DMS 273 (cell line): Measurements from ENCODE around the gene PARK7.

Experiments used
- DNase-seq: peaks from one replicate; lab custom pipeline; 2025; ENCODE audit not compliant: unreplicated experiment; lab: John Stamatoyannopoulos, UW

Gene PARK7

DNA sequence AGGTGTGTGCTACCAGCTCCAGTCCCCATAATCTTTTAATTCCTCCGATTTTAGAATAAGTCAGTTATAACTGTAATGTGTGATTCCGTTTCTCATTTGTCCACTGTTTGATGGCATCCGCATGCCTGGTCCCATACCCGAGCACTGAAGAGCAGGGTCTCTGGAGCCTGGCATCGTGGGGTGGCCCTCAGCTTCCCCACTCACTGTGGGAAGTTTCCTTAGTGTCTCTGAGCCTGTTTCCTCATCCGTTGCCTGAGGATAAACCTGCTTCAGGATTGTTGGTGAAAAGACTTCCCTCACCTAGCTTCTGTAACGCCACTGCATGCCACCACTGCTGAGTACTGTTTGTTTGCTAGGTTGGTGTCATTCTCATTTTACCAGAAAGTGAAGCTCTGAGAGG, 19.5 kb downstream of the PARK7 start:
- DNase-seq: no peak

- no peak for DNase-seq
Measured at GRCh38 chr1:7983086-7983778, 21.7 kb downstream of the PARK7 start.

- DNase-seq: no peak
Measured at GRCh38 chr1:7984811-7985210, 23.3 kb downstream of the PARK7 start.

- no peak for DNase-seq
Measured at GRCh38 chr1:7985851-7986612, 24.5 kb downstream of the PARK7 start.

- DNase-seq: no peak
Measured at GRCh38 chr1:7987528-7987927, 26.0 kb downstream of the PARK7 start.

GRCh38 chr1:7988576-7988975, 27.1 kb downstream of the PARK7 start:
- no peak for DNase-seq

DNA sequence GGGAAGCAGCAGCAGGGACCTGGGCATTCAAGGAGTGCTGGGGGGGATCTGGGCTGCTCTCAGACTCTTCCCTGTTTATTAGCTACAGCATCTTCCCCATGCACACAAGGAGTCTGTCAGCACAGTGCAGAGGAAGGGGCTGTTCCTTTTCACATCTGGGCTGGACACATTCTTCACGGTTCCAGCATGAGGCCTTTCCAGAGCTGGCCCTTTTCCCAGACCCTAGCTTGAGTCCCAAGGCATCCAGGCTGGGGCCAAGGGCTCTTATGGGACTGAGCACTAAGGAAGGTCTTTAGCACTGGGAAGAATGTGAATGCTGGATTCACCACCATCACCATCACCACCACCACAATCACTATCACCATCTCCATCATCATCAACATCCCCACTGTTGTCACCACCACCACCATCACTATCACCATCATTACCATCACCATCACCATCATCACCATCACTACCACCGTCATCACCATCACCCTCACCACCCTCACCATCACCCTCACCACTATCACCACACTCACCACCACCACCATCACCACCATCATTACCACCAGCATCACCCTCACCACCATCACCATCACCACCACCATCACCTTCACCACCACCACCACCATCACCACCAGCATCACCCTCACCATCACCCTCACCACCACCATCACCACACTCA, 28.4 kb downstream of the PARK7 start:
- no peak for DNase-seq

DNA sequence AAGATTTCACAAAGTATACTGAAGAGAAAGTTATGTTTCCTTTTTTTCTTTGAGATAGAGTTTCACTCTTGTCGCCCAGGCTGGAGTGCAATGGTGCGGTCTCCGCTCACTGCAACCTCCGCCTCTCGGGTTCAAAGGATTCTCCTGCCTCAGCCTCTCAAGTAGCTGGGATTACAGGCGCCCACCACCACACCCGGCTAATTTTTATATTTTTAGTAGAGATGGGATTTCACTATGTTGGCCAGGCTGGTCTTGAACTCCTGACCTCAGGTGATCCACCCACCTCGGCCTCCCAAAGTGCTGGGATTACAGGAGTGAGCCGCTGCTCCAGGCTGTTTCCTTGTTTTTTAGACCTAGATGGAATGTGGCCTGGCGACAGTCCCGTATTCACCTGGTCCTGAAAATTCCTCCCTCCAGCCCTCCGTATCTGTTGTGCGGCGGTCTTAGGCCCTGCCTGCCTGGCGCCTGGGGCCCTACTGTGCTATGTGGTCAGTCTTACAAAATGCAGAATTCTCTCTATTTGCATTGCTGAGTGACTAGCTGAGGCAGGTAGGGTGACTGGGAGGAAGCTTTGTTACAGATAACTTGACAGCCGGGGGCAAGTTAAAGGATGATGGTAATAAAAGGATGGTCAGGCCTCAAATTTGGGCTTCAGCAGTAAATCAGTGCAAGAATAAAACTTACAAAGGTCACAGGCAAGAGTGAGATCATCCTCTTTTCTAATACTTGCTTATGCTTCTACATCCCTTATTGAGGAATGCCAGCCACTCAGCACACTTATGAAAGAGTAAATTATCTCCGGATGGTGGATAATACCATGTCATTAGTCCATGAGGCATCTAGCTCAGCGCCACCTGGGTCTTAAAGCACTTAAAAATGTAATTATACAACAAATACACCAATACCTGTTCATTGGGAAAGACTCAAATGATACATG, 30.3 kb downstream of the PARK7 start:
- no peak for DNase-seq

- no peak for DNase-seq
Measured at GRCh38 chr1:7992885-7993284, 31.4 kb downstream of the PARK7 start.

GRCh38 chr1:7993593-7994479, 32.3 kb downstream of the PARK7 start:
- no peak for DNase-seq

GRCh38 chr1:7994827-7995226, 33.3 kb downstream of the PARK7 start:
- no peak for DNase-seq

DNA sequence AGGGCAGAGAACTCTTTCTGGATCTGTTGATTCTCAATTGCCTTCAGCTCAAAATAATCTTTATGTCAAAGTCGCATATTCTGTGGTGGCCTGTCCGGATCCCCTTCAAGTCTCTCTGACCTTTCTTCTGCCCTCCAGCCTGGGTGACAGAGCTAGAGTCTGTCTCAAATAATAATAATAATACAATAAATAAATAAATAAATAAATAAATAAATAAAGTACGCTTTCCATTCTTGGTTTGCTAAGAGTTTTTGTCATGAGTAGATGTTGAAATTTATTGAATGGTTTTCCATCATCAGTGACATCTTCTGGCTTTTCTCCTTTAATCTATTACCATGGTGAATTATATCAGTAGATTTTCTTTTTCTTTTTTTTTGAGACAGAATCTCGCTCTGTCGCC, 33.9 kb downstream of the PARK7 start:
- DNase-seq: no peak

- DNase-seq: no peak
Measured at GRCh38 chr1:8002329-8002910, 40.9 kb downstream of the PARK7 start.

- no peak for DNase-seq
Measured at GRCh38 chr1:8002921-8003320, 41.4 kb downstream of the PARK7 start.

DNA sequence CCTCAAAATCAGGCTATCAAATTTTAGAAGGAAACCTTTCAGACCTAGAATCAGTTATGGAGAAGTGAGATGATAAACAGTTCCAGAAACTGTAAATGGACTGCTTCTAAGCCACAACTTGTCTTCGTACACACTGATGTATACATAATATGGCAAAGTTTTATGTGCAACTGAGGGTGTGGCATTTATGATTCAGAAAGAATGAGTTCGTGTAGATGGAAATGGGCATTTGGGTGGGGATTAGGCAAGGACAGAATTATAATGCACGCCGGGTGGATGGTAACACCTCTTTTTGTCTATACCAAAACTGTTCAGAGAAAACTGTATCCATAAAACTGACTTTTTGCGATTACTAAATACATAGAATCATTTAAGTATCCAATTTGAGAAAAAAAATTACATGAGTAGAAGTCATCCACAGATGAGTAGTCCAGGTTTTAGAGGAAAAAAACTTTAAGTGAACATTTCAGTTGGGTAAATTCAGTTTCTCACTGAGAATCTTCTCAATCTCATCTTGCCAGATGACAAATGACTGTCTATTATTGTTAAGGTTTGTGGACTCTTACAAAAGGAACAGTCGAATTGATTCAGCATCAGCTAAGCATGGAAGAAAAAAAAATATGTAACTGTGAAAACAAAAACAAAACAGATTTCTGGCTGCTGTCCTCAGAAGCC, 42.1 kb downstream of the PARK7 start:
- DNase-seq: no peak

DNA sequence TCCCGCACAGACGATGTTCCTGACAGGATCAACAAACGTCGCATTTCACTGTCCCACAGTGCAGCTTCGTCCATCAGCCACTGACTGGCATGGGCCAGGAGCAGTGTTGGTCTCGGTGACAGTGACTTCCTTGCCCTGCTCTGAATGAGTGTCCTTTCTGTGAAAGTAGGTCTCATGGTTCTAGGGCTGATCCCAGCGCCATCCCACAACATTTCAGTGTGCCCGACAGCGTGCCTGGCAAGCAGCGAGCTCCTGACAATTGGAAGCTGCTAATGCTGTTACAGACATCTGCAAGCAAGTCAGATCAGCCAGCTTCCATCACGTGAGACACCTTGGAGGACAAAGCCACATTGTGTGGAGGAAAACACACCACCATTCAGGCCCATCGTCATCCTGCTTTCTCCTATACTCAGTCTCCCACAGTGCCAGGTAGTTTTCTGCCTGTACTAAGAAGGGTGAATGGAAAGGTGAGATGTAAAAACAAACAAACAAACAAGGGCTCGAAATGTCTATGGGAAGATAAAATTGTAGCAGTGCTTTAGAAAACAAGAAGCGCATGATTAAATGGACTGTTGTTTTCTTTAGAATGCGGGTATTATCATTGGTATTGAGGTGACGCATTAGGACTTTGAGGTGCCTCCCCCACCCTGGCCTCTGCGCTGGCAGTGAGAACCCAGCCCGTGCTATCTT, 42.7 kb downstream of the PARK7 start:
- no peak for DNase-seq

- DNase-seq: peak; percentile 82
Measured at GRCh38 chr1:8004803-8005573, 43.5 kb downstream of the PARK7 start.
